Lower leg skin (tissue), 3 donors: ENCODE results near the gene ZNF341.

Source experiments
- POLR2A ChIP-seq, 2 donors: fragments of 450-650 bp; IDR thresholded peaks; one replicate each; pipeline ENCODE4 v1.6.1; 2016 to 2017; ENCODE audit warnings: antibody characterized with exemption in 2 of 2, mild to moderate bottlenecking in 1 of 2, moderate library complexity in 1 of 2
- TF ChIP-seq, protein P1 (sequence below), 3 donors: fragments of 450-650 bp; IDR thresholded peaks; one replicate each; pipeline ENCODE4 v1.5.1; 2016; ENCODE audit warnings: antibody characterized with exemption in 3 of 3, mild to moderate bottlenecking in 3 of 3, moderate library complexity in 2 of 3

DNA sequence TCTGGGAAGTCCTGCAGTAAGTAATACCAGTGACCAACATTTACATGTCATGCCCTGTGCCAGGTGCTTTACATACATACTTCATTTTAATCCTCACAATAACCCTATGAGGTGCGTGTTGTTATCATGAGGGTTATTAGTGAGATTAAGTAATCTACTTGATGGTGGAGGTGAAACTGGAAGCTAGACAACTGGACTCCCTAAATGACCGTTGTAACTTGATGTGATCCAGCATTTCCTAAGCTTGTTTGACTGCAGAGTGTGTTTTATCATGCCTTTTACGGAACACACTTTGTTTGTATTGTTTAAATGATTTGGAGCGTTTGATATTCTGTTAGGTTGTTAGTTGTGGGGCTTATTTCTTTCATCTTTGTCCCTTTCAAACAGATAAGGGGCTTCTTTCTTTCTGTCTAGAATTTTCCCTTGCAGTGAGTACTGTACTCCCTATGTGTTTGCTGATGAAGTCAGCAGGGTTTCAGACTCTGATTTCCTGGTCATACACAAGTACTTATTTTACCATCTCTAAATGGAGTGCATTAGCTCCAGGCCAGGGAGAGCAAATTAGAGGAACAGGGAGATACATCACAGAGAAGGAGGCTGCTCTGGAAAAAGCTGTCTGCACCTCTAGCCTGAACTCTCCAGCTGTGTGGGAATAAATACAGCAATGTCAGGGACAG lies 109.1 kb downstream of the ZNF341 start:
- TF ChIP-seq, protein P1, sequence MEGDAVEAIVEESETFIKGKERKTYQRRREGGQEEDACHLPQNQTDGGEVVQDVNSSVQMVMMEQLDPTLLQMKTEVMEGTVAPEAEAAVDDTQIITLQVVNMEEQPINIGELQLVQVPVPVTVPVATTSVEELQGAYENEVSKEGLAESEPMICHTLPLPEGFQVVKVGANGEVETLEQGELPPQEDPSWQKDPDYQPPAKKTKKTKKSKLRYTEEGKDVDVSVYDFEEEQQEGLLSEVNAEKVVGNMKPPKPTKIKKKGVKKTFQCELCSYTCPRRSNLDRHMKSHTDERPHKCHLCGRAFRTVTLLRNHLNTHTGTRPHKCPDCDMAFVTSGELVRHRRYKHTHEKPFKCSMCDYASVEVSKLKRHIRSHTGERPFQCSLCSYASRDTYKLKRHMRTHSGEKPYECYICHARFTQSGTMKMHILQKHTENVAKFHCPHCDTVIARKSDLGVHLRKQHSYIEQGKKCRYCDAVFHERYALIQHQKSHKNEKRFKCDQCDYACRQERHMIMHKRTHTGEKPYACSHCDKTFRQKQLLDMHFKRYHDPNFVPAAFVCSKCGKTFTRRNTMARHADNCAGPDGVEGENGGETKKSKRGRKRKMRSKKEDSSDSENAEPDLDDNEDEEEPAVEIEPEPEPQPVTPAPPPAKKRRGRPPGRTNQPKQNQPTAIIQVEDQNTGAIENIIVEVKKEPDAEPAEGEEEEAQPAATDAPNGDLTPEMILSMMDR (IDR thresholded peaks at IDR 0.05), result no peak
- no peak for TF ChIP-seq POLR2A (IDR thresholded peaks at IDR 0.05)
